H1 (cell line): ENCODE data around the gene AFAP1L2.

Source experiments
- CBX8 ChIP-seq: fragments of 300-800, 300-1000 bp; sonication (generic); IDR thresholded peaks from 2 replicates; pipeline ENCODE4 v1.7.1; 2016; ENCODE audit warnings: low read depth, low read length, borderline replicate concordance
- CTBP2 ChIP-seq: IDR thresholded peaks from 2 replicates; pipeline ENCODE4 v1.7.0; 2011; ENCODE audit warnings: borderline replicate concordance, mild to moderate bottlenecking, moderate library complexity, mixed read lengths, low read length; ENCODE audit not compliant: insufficient read depth, insufficient read length
- CTCF ChIP-seq, 3 experiments: IDR thresholded peaks; 1 replicate in 2 of 3; 2 replicates in 1 of 3; pipeline versions ENCODE4 v1.5.1 to v1.6.1; 2011; ENCODE audit warnings: low read length in 3 of 3, mild to moderate bottlenecking in 3 of 3, inconsistent platforms in 2 of 3, low read depth in 1 of 3, moderate library complexity in 1 of 3; ENCODE audit not compliant: insufficient read depth in 1 of 3; ENCODE audit errors: control extremely low read depth in 1 of 3
- EZH2 ChIP-seq: fragments of 200-600 bp; sonication (generic); IDR thresholded peaks from 2 replicates; pipeline ENCODE4 v1.7.1; 2012; ENCODE audit warnings: low read depth, mild to moderate bottlenecking, moderate library complexity, low read length, inconsistent platforms; ENCODE audit not compliant: severe bottlenecking
- GABPA ChIP-seq: IDR thresholded peaks from 2 replicates; pipeline ENCODE4 v1.6.1; 2011; ENCODE audit warnings: mild to moderate bottlenecking, low read length, moderate library complexity, borderline replicate concordance; ENCODE audit not compliant: insufficient read depth
- POLR2A ChIP-seq, 2 experiments: IDR thresholded peaks; 1 replicate in 1 of 2; 2 replicates in 1 of 2; pipeline ENCODE4 v1.6.1; 2011; ENCODE audit warnings: low read depth in 2 of 2, low read length in 2 of 2, mild to moderate bottlenecking in 2 of 2; ENCODE audit errors: control extremely low read depth in 1 of 2
- POLR2AphosphoS5 ChIP-seq: IDR thresholded peaks from 2 replicates; pipeline ENCODE4 v1.6.1; 2011; ENCODE audit warnings: low read depth, low read length
- RAD21 ChIP-seq, 2 experiments: IDR thresholded peaks in 1 of 2; conservative IDR thresholded peaks in 1 of 2; 2 replicates each; pipeline ENCODE4 v1.6.1; 2011; ENCODE audit warnings: low read depth in 2 of 2, low read length in 2 of 2, improper control_type of control experiment in 1 of 2, inconsistent platforms in 1 of 2, mild to moderate bottlenecking in 1 of 2, moderate library complexity in 1 of 2
- SRF ChIP-seq: IDR thresholded peaks from 2 replicates; pipeline ENCODE4 v1.6.1; 2011; ENCODE audit warnings: mild to moderate bottlenecking, low read depth, low read length, moderate library complexity
- TF ChIP-seq, protein P1 (sequence below): IDR thresholded peaks from 2 replicates; pipeline ENCODE4 v1.6.1; 2011; ENCODE audit warnings: low read depth, mild to moderate bottlenecking, low read length; ENCODE audit not compliant: insufficient read depth

DNA sequence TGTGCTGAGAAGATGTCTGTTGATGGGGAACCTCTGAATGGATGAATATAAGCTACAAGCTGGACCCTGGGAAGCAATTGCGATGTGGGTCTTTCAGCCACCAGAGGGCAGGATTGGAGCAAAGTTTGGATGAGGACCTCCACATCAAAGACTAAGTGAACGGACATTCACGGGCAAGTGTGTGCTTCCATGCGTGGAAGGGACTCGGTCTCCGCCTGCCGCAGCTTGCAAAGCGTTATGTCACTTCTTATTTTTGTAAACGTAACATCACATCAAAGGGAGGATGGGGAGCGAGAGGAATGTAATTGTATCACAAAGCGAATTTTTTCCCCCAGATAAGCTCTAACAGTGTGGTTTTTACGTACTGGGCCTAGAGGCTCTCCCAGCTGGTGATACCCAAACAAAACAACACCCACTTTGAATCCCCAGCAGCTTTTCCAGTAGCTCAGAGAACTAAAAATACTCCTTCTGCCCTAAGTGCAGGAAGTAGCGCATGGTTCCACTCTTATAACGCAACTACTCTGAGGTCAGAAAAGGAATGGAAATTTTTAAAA is 100.2 kb downstream of the AFAP1L2 start:
- TF ChIP-seq RAD21 (IDR thresholded peaks at IDR 0.05 in 1 of 2, conservative IDR thresholded peaks at IDR 0.05 in 1 of 2; ENCODE audit: low read depth in 2 of 2, low read length in 2 of 2) = peak; percentile 94
- TF ChIP-seq CBX8 = no peak
- no peak for TF ChIP-seq POLR2A (IDR thresholded peaks at IDR 0.05; ENCODE audit: control extremely low read depth in 1 of 2, low read depth in 2 of 2, low read length in 2 of 2)
- peak; percentile 69 to 90 (median 90) for TF ChIP-seq CTCF (IDR thresholded peaks at IDR 0.05; ENCODE audit: control extremely low read depth in 1 of 3, insufficient read depth in 1 of 3, low read depth in 1 of 3, low read length in 3 of 3)
- TF ChIP-seq SRF = no peak
- no peak for TF ChIP-seq POLR2AphosphoS5
- TF ChIP-seq CTBP2 = no peak
- TF ChIP-seq GABPA = no peak
- TF ChIP-seq, protein P1, sequence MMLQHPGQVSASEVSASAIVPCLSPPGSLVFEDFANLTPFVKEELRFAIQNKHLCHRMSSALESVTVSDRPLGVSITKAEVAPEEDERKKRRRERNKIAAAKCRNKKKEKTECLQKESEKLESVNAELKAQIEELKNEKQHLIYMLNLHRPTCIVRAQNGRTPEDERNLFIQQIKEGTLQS = no peak
- TF ChIP-seq EZH2 = no peak
